ENCODE results near the gene LRRC2.
"Not testable (repeated sequence)": the region's sequence is repeated elsewhere in the genome, so short reads cannot be mapped to it uniquely, and the experiment has no call there.

LRRC2 gene

DNA sequence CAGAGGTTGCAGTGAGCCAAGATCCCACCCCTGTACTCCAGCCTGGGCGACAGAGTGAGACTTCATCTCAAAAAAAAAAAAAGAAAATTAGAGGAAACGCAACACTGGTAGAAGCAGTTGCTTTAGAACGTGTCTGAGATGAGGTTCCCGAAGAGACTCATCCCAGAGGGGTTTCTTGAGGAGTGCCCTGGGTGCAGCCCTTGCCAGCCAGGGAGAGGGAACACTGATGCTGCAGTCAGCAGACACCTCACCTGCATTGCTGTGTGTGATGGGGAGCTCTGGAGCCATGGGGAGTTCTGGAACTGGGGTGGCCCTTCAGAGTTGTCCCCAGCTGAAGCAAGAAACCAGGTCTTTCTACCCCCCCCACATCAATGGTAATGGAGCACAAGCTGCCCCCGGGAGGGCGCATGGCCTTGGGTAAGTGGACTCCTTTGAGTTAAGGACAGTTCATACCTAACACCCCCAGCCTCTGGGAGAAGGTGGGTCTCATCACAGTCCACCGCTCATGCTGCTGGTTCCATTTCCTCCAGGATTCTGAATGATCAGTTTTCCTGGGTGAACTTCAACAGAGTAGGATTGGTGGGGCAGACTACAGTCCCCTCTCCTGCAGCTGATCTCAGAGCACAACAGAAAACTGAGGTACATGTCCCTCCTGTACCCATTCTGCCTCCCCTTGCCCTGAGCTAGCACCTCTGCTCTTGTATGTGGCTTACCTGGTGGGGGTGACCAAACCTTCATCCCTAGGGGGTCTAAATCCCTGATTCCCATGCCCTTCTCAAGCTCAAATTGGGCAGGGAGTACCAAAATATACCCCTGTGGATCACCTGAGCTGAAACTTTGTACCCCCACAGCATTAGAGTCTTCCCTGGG, 18.7 kb upstream of the LRRC2 start:
- DNase-seq (ENCODE audit: low read depth) = no peak
- TF ChIP-seq, protein P1, sequence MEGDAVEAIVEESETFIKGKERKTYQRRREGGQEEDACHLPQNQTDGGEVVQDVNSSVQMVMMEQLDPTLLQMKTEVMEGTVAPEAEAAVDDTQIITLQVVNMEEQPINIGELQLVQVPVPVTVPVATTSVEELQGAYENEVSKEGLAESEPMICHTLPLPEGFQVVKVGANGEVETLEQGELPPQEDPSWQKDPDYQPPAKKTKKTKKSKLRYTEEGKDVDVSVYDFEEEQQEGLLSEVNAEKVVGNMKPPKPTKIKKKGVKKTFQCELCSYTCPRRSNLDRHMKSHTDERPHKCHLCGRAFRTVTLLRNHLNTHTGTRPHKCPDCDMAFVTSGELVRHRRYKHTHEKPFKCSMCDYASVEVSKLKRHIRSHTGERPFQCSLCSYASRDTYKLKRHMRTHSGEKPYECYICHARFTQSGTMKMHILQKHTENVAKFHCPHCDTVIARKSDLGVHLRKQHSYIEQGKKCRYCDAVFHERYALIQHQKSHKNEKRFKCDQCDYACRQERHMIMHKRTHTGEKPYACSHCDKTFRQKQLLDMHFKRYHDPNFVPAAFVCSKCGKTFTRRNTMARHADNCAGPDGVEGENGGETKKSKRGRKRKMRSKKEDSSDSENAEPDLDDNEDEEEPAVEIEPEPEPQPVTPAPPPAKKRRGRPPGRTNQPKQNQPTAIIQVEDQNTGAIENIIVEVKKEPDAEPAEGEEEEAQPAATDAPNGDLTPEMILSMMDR (conservative IDR thresholded peaks at IDR 0.05; ENCODE audit: control insufficient read depth, insufficient read depth, low read depth, low read length) = no peak

DNA sequence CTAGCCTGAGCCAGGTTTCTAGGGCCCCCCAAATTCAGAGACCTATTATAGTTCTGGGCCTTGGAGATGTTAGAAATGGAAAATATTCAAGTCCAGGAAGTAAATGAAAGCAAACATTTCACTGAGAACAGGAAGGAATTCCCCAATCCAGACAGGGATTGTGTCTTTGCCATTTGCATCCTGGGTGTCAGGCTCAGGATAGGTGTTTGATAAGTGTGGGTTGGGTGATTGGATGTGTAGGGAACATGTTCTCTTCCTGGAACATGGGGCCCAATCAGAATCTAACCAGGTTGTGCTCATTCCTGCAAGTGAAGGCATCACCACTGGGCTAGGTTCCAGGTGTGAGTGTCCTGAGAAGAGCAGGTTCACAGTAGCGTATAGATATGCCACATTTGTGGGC, 14.6 kb upstream of the LRRC2 start:
- TF ChIP-seq, protein P1 (conservative IDR thresholded peaks at IDR 0.05; ENCODE audit: control insufficient read depth, insufficient read depth, low read depth, low read length) = no peak
- no peak overlapping the region for H3K4me3 ChIP-seq (ENCODE audit: control insufficient read depth, low read depth, low read length)
- no peak for DNase-seq (ENCODE audit: low read depth)

More for the DNA sequence above, 18.7 kb upstream of the LRRC2 start:
- H3K4me3 ChIP-seq (ENCODE audit: control insufficient read depth, low read depth, low read length) = no peak overlapping the region

DNA sequence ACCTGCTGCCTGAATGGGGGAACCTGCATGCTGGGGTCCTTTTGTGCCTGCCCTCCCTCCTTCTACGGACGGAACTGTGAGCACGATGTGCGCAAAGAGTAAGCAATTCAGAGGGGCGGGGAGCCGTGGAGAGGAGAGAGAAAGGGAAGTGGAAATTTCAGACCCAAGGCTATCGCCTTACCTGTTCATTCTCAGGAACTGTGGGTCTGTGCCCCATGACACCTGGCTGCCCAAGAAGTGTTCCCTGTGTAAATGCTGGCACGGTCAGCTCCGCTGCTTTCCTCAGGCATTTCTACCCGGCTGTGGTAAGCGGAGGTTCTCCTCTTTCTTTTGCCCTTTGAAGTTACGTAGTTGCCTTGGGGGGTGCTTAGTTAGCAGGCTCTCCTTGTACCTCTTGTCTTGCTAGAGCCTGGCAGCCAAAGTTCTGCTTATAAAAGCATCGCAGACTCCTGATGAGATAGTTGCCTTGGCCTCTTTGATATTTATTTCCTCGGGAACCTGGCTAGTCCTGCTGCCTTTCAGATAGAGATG, 13.7 kb upstream of the LRRC2 start:
- TF ChIP-seq, protein P1 (conservative IDR thresholded peaks at IDR 0.05; ENCODE audit: control insufficient read depth, insufficient read depth, low read depth, low read length) = no peak
- no peak for DNase-seq (ENCODE audit: low read depth)
- H3K4me3 ChIP-seq (ENCODE audit: control insufficient read depth, low read depth, low read length) = no peak overlapping the region

DNA sequence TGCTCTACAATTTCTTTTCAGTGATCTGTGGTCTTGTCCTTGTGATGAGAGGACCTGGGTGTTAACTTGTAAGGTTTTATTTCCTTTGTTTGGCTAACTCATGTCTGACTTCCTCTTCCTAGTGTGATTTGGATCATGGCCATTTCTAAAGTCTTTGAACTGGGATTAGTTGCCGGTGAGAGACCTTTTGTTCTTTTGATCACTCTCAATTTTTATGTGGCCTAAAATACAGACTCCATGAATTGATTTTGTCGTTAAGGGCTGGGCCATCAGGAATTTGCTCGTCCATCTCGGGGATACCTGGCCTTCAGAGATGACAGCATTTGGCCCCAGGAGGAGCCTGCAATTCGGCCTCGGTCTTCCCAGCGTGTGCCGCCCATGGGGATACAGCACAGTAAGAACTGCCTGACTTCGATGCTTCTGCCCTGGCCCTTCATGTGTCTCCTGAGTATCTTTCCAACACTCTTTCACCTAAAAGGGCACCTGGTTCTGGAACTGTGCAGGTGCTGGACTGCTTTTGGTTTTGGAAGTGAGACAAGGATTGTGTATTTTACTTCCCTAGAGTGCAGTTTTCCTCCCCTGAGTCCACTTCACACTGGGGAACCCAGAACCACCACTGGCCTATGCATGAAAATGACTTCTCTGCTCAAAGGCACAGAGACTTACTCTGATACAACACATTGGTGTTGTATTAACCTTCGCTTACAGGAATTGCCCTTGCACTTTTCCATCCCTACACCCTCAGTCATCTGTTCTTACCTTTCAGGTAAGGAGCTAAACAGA, 13.1 kb upstream of the LRRC2 start:
- no peak for DNase-seq (ENCODE audit: low read depth)
- no peak overlapping the region for H3K4me3 ChIP-seq (ENCODE audit: control insufficient read depth, low read depth, low read length)
- TF ChIP-seq, protein P1 (conservative IDR thresholded peaks at IDR 0.05; ENCODE audit: control insufficient read depth, insufficient read depth, low read depth, low read length) = no peak

DNA sequence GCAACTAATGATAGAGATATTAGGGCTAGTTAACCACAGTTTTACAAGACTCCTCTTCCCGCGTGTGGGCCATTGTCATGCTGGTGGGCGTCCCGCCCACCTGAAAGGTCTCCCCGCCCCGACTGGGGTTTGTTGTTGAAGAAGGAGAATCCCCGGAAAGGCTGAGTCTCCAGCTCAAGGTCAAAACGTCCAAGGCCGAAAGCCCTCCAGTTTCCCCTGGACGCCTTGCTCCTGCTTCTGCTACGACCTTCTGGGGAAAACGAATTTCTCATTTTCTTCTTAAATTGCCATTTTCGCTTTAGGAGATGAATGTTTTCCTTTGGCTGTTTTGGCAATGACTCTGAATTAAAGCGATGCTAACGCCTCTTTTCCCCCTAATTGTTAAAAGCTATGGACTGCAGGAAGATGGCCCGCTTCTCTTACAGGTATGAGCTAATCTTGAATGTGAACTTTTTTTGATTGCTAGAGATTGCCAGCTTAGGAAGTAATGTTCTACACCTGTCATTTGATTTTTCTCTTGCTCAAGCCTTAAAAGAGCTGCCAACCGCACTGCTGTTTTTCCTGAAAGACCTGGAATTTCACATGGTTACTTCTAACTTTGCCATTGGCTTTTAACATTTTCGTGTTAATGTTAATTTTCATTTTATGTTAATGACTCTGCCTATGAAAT, 11.6 kb upstream of the LRRC2 start:
- not testable (repeated sequence) for DNase-seq (ENCODE audit: low read depth); H3K4me3 ChIP-seq (ENCODE audit: control insufficient read depth, low read depth, low read length)

DNA sequence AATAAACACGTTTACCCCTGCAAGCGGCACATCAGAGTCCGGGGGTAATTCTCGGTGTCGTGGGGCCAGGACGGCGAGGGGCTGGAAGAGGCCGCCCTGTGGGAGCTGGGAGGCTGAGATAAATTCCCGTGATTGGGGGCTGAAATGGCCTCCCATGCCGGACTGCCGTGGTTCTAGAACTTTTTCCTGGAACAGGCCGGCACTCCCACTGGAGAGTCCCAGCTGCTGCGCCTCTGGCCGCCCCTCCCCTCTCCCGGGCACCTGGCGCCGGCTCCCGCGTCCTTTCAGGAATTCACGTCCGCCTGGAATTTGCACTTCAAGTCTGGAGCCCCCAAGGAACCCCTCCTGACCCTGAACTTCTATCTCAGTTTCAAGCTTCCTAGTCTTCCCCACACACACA, 10.8 kb upstream of the LRRC2 start:
- TF ChIP-seq, protein P1 (conservative IDR thresholded peaks at IDR 0.05; ENCODE audit: control insufficient read depth, insufficient read depth, low read depth, low read length) = no peak
- no peak overlapping the region for H3K4me3 ChIP-seq (ENCODE audit: control insufficient read depth, low read depth, low read length)
- DNase-seq (ENCODE audit: low read depth) = no peak

All from fibroblast of mammary gland (primary cell).